ENCODE measurements around the gene CSAD. TPM values are rescaled to one million over a fixed set of nuclear protein-coding genes. Genes with fewer than 3 reads are reported as not detected.

The CSAD gene
- total and polyA plus RNA-seq, 2 of the 13 experiments (the other 11 are each of a cell fraction or from before 2014, with no cell fraction given) = 7.2 to 23.5 TPM

DNA sequence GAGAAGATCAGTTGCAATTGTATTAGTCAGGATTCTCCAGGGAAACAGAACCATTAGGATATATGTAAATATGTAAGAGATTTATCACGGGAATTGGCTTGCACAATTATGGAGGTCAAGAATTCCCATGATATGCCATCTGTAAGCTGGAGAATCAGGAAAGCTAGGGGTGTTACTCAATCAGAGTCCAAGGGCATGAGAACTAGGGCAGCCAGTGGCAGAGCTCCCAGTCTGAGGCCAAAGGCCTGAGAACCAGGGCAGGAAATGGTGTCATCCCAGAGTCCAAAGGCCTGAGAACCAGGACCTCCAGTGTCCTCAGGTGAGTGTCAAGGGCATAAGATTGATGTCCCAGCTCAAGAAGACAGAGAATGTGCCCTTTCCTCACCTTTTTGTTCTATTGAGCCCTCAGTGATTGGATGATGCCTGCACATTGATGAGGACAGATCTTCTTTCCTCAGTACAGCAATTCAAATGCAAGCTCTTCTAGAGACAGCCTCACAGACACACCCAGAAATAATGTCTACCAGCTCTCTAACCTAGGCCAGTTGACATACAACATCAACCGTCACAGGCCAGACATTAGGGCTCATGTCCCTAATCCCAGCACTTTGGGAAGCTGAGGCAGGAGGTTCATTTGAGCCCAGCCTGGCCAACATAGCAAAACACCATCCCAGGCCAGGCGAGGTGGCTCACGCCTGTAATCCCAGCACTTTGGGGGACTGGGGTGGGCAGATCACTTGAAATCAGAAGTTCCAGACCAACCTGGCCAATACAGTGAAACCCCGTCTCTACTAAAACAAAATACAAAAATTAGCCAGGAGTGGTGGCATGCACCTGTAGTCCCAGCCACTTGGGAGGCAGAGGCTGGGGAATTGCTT lies 35.1 kb downstream of the CSAD start (continued):
- no peak for TF ChIP-seq BORCS8-MEF2B (CRISPR knock-in tag; IDR thresholded peaks at IDR 0.05)
- TF ChIP-seq BHLHE40 (IDR thresholded peaks at IDR 0.05; ENCODE audit: low read length) = 0 out of 2 replicates have a peak, but pooled peaks have one; percentile 21
- TF ChIP-seq, protein P1, sequence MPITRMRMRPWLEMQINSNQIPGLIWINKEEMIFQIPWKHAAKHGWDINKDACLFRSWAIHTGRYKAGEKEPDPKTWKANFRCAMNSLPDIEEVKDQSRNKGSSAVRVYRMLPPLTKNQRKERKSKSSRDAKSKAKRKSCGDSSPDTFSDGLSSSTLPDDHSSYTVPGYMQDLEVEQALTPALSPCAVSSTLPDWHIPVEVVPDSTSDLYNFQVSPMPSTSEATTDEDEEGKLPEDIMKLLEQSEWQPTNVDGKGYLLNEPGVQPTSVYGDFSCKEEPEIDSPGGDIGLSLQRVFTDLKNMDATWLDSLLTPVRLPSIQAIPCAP (CRISPR knock-in tag; IDR thresholded peaks at IDR 0.05; ENCODE audit: low read depth) = no peak
- no peak for TF ChIP-seq ZNF326 (CRISPR knock-in tag; IDR thresholded peaks at IDR 0.05; ENCODE audit: borderline replicate concordance)
- TF ChIP-seq ZNF17 (CRISPR knock-in tag; IDR thresholded peaks at IDR 0.05) = no peak
- no peak for TF ChIP-seq IKZF1 (IDR thresholded peaks at IDR 0.05)
- no peak for TF ChIP-seq NONO (IDR thresholded peaks at IDR 0.05)
- no peak for TF ChIP-seq NONO (CRISPR knock-in tag; conservative IDR thresholded peaks at IDR 0.05)
- TF ChIP-seq, protein P2, sequence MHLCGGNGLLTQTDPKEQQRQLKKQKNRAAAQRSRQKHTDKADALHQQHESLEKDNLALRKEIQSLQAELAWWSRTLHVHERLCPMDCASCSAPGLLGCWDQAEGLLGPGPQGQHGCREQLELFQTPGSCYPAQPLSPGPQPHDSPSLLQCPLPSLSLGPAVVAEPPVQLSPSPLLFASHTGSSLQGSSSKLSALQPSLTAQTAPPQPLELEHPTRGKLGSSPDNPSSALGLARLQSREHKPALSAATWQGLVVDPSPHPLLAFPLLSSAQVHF (CRISPR knock-in tag; IDR thresholded peaks at IDR 0.05) = no peak
- TF ChIP-seq, protein P3, sequence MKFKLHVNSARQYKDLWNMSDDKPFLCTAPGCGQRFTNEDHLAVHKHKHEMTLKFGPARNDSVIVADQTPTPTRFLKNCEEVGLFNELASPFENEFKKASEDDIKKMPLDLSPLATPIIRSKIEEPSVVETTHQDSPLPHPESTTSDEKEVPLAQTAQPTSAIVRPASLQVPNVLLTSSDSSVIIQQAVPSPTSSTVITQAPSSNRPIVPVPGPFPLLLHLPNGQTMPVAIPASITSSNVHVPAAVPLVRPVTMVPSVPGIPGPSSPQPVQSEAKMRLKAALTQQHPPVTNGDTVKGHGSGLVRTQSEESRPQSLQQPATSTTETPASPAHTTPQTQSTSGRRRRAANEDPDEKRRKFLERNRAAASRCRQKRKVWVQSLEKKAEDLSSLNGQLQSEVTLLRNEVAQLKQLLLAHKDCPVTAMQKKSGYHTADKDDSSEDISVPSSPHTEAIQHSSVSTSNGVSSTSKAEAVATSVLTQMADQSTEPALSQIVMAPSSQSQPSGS (CRISPR knock-in tag; IDR thresholded peaks at IDR 0.05) = peak; percentile 56; the same call in 1 of the 2 replicates
- TF ChIP-seq ZNF781 (CRISPR knock-in tag; IDR thresholded peaks at IDR 0.05; ENCODE audit: borderline replicate concordance, not compliant biosample characterization) = no peak
- peak; percentile 71; the same call in 1 of the 2 replicates for TF ChIP-seq CREM (IDR thresholded peaks at IDR 0.05)
- no peak for TF ChIP-seq CREM (CRISPR knock-in tag; IDR thresholded peaks at IDR 0.05)
- TF ChIP-seq ZNF788 (CRISPR knock-in tag; IDR thresholded peaks at IDR 0.05; ENCODE audit: borderline replicate concordance) = 0 out of 2 replicates have a peak, but pooled peaks have one; percentile 50
- no peak for TF ChIP-seq ZNF570 (CRISPR knock-in tag; IDR thresholded peaks at IDR 0.05; ENCODE audit: borderline replicate concordance)
- no peak for TF ChIP-seq ZNF713 (CRISPR knock-in tag; IDR thresholded peaks at IDR 0.05)
- peak; percentile 89; the same call in 1 of the 2 replicates for TF ChIP-seq FOXK1 (CRISPR knock-in tag; IDR thresholded peaks at IDR 0.05; ENCODE audit: borderline replicate concordance, low read depth)
- TF ChIP-seq, protein P4, sequence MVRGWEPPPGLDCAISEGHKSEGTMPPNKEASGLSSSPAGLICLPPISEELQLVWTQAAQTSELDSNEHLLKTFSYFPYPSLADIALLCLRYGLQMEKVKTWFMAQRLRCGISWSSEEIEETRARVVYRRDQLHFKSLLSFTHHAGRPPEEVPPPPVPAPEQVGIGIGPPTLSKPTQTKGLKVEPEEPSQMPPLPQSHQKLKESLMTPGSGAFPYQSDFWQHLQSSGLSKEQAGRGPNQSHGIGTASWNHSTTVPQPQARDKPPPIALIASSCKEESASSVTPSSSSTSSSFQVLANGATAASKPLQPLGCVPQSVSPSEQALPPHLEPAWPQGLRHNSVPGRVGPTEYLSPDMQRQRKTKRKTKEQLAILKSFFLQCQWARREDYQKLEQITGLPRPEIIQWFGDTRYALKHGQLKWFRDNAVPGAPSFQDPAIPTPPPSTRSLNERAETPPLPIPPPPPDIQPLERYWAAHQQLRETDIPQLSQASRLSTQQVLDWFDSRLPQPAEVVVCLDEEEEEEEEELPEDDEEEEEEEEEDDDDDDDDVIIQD (CRISPR knock-in tag; IDR thresholded peaks at IDR 0.05; ENCODE audit: low read depth) = peak; percentile 71; the same call in 1 of the 2 replicates
- no peak for TF ChIP-seq ZFP41 (CRISPR knock-in tag; IDR thresholded peaks at IDR 0.05; ENCODE audit: borderline replicate concordance)
- peak; percentile 99 for TF ChIP-seq HNF4G (IDR thresholded peaks at IDR 0.05; ENCODE audit: borderline replicate concordance, low read depth, low read length)
- TF ChIP-seq HNF4G (CRISPR knock-in tag; IDR thresholded peaks at IDR 0.05; ENCODE audit: borderline replicate concordance, low read depth) = peak; percentile 96
- no peak for TF ChIP-seq ZNF24 (IDR thresholded peaks at IDR 0.05)
- TF ChIP-seq, protein P5, sequence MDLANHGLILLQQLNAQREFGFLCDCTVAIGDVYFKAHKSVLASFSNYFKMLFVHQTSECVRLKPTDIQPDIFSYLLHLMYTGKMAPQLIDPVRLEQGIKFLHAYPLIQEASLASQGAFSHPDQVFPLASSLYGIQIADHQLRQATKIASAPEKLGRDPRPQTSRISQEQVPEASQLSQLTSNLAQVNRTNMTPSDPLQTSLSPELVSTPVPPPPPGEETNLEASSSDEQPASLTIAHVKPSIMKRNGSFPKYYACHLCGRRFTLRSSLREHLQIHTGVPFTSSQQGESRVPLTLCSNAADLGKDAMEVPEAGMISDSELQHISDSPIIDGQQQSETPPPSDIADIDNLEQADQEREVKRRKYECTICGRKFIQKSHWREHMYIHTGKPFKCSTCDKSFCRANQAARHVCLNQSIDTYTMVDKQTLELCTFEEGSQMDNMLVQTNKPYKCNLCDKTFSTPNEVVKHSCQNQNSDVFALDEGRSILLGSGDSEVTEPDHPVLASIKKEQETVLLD (CRISPR knock-in tag; IDR thresholded peaks at IDR 0.05; ENCODE audit: low read depth) = no peak
- no peak for TF ChIP-seq ZNF558 (CRISPR knock-in tag; IDR thresholded peaks at IDR 0.05; ENCODE audit: borderline replicate concordance)

Data from HepG2 (cell line).